Measurements from ENCODE around the gene PDP2.

DNA sequence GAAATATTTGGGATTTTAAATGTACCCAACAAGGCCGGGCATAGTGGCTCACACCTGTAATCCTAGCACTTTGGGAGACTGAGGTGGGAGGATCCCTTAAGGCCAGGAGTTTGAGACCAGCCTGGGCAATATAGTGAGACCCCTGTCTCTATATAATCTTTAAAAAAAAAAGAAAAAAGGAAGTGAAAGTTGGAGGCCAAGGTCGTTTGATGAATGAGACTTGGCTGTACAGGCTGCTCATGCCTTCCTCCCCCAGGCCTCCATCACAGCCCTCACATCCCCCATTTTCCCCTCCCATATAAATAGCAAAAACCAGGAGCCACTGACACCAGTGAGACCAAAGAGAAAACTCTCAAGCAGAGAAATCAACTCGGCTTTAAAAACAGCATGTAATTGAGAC is 39.4 kb upstream of the PDP2 start:
- TF ChIP-seq ZNF274 (IDR thresholded peaks at IDR 0.05; ENCODE audit: low read depth, low read length) = no peak
- TF ChIP-seq YY1 (IDR thresholded peaks at IDR 0.05; ENCODE audit: insufficient read depth, insufficient read length) = no peak

Data from NT2/D1 (cell line).